ENCODE data around the gene CDK3. TPM values are rescaled to one million over a fixed set of nuclear protein-coding genes. Genes with fewer than 3 reads are reported as not detected.
"Not testable (repeated sequence)": the region's sequence is repeated elsewhere in the genome, so short reads cannot be mapped to it uniquely, and the experiment has no call there.

Gene CDK3
- total and polyA plus RNA-seq, 2 of the 4 experiments (the other 2 are of a cell fraction): 0.72 to 8.8 TPM

DNA sequence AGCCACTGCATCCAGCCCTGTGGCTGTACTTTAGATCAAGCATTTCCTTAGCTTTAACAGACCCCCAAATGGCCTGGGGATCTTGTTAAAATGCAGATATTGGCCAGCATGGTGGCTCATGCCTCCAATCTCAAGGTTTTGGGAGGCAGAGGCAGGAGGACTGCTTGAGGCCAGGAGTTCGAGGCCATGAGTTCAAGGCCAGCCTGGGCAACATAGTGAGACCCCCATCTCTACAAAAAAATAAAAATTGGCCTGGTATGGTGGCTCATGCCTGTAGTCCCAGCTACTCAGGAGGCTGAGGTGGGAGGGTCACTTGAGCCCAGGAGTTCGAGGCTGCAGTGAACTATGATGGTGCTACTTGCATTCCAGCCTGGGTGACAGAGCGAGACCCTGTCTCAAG is 42.2 kb downstream of the CDK3 start:
- DNase-seq; H3K4ac ChIP-seq (ENCODE audit: low read depth, low read length); H4K5ac ChIP-seq (ENCODE audit: low read depth, low read length); H2BK15ac ChIP-seq (ENCODE audit: low read depth, low read length); H2BK120ac ChIP-seq (ENCODE audit: low read depth, low read length); H3K9me3 ChIP-seq (ENCODE audit: control insufficient read depth, insufficient read depth, low read length); H3K14ac ChIP-seq (replicated peaks; ENCODE audit: low read depth, low read length); H2BK20ac ChIP-seq (ENCODE audit: low read depth, low read length); H3K4me3 ChIP-seq (ENCODE audit: insufficient read depth, low read depth, low read length); H3K4me1 ChIP-seq (ENCODE audit: control insufficient read depth, insufficient read depth, low read length); H3K27me3 ChIP-seq (ENCODE audit: control insufficient read depth, insufficient read depth, low read length); dilution Hi-C loops (cut with HindIII; ENCODE audit: low sequenced_read_pairs, unreplicated experiment); intact Hi-C loops (cut with micrococcal nuclease); H3K23ac ChIP-seq (ENCODE audit: low read depth, low read length); BruUV-seq (replicated peaks); ATAC-seq (ENCODE audit: low read depth); H3K18ac ChIP-seq (ENCODE audit: low read depth, low read length); H2BK5ac ChIP-seq (ENCODE audit: low read depth, low read length, poor library complexity, severe bottlenecking); H3K56ac ChIP-seq (ENCODE audit: extremely low read depth, insufficient read depth, low read length); H2AFZ ChIP-seq (replicated peaks; ENCODE audit: low read length, poor library complexity); H4K91ac ChIP-seq (ENCODE audit: insufficient read depth, low read depth, low read length); H3K9me1 ChIP-seq (ENCODE audit: insufficient read depth, low read length); in situ Hi-C loops (cut with MboI; ENCODE audit: low sequenced_read_pairs); H2AK5ac ChIP-seq (ENCODE audit: low read depth, low read length); H4K8ac ChIP-seq (ENCODE audit: low read depth in 2 of 2, low read length in 2 of 2); H2AK9ac ChIP-seq (replicated peaks; ENCODE audit: low read depth, low read length, poor library complexity); H3K4me2 ChIP-seq (ENCODE audit: low read depth, low read length); H4K20me1 ChIP-seq (ENCODE audit: insufficient read depth, low read length); H3K9ac ChIP-seq (ENCODE audit: low read depth, low read length); H3K27ac ChIP-seq (ENCODE audit: insufficient read depth, low read length): not testable (repeated sequence)
- 100% methylated on average over 1 of the region's 3 CpGs; no CpG with 5 or more reads in 1 of the 2 experiments for WGBS, 2 experiments (ENCODE audit: extremely low coverage in 2 of 2, insufficient read length in 1 of 2)
- ChIA-PET CTCF (interaction anchor here (1.0 kb wide), 1 partner anchor 29 kb away, joined by 3 read pairs; no protein-coding TSS in a partner anchor), POLR2A (ENCODE audit: unreplicated experiment) (interaction anchor here (0.5 kb wide), 1 partner anchor 211 kb away, joined by 3 read pairs; no protein-coding TSS in a partner anchor)
- Histone ChIP-seq H3K79me1 (ENCODE audit: low read depth in 1 of 2, low read length in 2 of 2) (peaks cover 4 to 11% of the 10 kb centered on the region in 2 experiments; a peak in 3 of 4 replicates), H3K36me3 (ENCODE audit: control insufficient read depth, insufficient read depth, low read length) (peaks cover 80% of the 10 kb centered on the region)

DNA sequence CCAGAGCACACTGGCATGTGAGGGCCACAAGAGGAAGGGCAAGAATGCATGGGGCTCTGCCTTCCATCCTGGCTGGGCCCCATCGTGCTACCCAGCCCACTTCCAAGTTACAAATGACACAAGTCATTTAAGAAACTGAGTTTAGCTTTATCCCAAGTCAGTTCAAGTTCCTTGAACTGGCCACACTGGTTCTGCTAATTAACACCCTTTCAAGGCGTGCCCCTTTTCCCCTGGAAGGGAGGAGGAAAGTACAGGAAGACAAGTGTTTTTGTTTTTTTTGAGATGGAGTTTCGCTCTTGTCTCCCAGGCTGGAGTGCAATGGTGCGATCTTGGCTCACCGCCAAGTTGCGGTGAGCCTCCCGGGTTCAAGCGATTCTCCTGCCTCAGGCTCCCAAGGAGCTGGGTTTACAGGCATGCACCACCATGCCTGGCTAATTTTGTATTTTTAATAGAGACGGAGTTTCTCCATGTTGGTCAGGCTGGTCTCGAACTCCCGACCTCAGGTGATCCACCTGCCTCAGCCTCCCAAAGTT is 43.9 kb downstream of the CDK3 start:
- intact Hi-C loops (cut with micrococcal nuclease); H2BK5ac ChIP-seq (ENCODE audit: low read depth, low read length, poor library complexity, severe bottlenecking); dilution Hi-C loops (cut with HindIII; ENCODE audit: low sequenced_read_pairs, unreplicated experiment); H4K5ac ChIP-seq (ENCODE audit: low read depth, low read length); ATAC-seq (ENCODE audit: low read depth); H2AK9ac ChIP-seq (replicated peaks; ENCODE audit: low read depth, low read length, poor library complexity); H3K9ac ChIP-seq (ENCODE audit: low read depth, low read length); H3K27me3 ChIP-seq (ENCODE audit: control insufficient read depth, insufficient read depth, low read length); CTCF ChIA-PET; H3K4me1 ChIP-seq (ENCODE audit: control insufficient read depth, insufficient read depth, low read length); H3K56ac ChIP-seq (ENCODE audit: extremely low read depth, insufficient read depth, low read length); H3K18ac ChIP-seq (ENCODE audit: low read depth, low read length); DNase-seq; POLR2A ChIA-PET (ENCODE audit: unreplicated experiment); H2BK120ac ChIP-seq (ENCODE audit: low read depth, low read length); in situ Hi-C loops (cut with MboI; ENCODE audit: low sequenced_read_pairs); H3K4me2 ChIP-seq (ENCODE audit: low read depth, low read length); BruUV-seq (replicated peaks); H3K9me3 ChIP-seq (ENCODE audit: control insufficient read depth, insufficient read depth, low read length); H3K4ac ChIP-seq (ENCODE audit: low read depth, low read length); H4K8ac ChIP-seq (ENCODE audit: low read depth in 2 of 2, low read length in 2 of 2); H2BK15ac ChIP-seq (ENCODE audit: low read depth, low read length); H3K14ac ChIP-seq (replicated peaks; ENCODE audit: low read depth, low read length); H4K91ac ChIP-seq (ENCODE audit: insufficient read depth, low read depth, low read length); H3K27ac ChIP-seq (ENCODE audit: insufficient read depth, low read length); H2AFZ ChIP-seq (replicated peaks; ENCODE audit: low read length, poor library complexity); H3K4me3 ChIP-seq (ENCODE audit: insufficient read depth, low read depth, low read length); H4K20me1 ChIP-seq (ENCODE audit: insufficient read depth, low read length); H3K23ac ChIP-seq (ENCODE audit: low read depth, low read length); H2AK5ac ChIP-seq (ENCODE audit: low read depth, low read length); H2BK20ac ChIP-seq (ENCODE audit: low read depth, low read length): not testable (repeated sequence)
- Histone ChIP-seq H3K36me3 (ENCODE audit: control insufficient read depth, insufficient read depth, low read length) (peaks cover 82% of the 10 kb centered on the region), H3K79me1 (ENCODE audit: low read depth in 1 of 2, low read length in 2 of 2) (peaks cover 8 to 27% of the 10 kb centered on the region in 2 experiments; a peak in 3 of 4 replicates), H3K9me1 (ENCODE audit: insufficient read depth, low read length) (peaks cover 12% of the 10 kb centered on the region; the same call in 1 of the 2 replicates)
- 93% methylated on average over 4 of the region's 11 CpGs; no CpG with 5 or more reads in 1 of the 2 experiments for WGBS, 2 experiments (ENCODE audit: extremely low coverage in 2 of 2, insufficient read length in 1 of 2)

Measured in IMR-90 (cell line).